ENCODE measurements around the gene NDFIP2.
A peak's percentile ranks its signal among the peaks of the same experiment; 100 is the strongest.

NDFIP2 gene, protein sequence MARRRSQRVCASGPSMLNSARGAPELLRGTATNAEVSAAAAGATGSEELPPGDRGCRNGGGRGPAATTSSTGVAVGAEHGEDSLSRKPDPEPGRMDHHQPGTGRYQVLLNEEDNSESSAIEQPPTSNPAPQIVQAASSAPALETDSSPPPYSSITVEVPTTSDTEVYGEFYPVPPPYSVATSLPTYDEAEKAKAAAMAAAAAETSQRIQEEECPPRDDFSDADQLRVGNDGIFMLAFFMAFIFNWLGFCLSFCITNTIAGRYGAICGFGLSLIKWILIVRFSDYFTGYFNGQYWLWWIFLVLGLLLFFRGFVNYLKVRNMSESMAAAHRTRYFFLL

DNA sequence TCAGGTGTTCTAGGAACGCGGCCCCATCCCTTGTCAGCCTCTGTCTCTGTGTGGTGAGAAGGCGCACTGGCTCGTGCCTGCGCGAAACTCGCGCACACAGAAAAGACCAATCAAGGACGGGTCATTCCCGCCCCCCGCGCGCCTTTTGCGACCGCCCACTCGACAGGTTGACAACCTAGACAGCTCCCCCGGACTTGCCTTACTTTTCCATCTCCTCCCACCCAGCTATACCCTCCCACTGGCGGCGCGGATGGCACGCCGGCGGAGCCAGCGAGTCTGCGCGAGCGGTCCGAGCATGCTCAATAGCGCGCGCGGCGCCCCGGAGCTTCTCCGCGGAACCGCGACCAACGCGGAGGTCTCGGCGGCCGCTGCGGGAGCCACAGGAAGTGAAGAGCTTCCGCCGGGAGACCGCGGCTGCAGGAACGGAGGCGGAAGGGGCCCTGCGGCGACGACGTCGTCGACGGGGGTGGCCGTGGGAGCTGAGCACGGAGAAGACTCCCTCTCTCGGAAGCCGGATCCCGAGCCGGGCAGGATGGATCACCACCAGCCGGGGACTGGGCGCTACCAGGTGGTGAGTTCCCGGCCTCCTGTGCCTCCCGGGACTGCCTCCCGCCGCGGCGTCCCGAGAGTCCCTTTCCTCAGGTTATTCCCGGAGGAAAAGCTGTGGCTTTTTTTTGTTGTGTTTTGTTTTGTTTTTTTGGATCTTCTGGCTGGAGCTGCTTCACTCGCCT, at the start of gene NDFIP2:
TSS of gene NDFIP2 (plus strand) at position 202 of the 731 bp plus-strand sequence. CDS start at position 251, 49 bp downstream.
- DNase-seq = peak; percentile 91

DNA sequence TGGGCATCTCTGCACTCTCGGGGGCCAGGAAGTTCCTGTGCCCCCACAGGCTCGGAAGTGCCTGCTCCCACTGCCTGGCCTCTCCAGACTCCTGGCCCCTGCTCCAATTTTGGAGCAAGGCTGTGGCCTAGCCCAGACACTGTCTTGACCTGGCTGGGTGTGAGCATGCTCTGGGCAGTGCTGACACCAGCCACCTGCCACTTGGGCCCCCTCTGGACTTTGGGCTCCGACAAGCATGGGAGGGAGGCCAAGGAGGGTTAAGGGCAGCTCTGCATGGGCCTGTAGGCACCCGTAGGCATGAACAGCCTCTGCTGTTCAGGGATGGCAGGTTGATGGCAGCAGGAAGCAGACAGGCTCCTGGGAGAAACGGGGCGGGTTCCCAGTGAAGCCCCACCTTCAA, 48.9 kb upstream of the NDFIP2 start:
- DNase-seq = no peak

DNA sequence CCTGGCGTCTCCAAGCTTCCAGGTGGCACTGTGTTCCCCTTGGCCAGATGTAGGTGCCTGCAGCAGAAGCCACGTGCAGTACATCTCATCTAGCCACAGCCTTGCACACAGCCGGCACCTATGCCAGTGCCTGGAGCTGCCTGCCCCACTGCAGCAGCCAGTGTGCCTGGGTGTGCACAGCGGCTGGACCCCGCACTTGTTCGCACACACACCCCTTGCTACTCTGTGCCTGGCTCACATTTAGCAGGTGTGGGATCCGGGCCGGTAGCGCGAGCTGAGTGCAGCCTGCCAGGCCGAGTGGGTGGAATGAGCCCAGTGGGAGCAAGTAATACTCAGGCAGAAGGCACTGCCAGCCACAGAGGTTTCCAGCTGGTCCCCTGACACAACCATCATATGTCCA, 48.0 kb upstream of the NDFIP2 start:
- DNase-seq = no peak

DNA sequence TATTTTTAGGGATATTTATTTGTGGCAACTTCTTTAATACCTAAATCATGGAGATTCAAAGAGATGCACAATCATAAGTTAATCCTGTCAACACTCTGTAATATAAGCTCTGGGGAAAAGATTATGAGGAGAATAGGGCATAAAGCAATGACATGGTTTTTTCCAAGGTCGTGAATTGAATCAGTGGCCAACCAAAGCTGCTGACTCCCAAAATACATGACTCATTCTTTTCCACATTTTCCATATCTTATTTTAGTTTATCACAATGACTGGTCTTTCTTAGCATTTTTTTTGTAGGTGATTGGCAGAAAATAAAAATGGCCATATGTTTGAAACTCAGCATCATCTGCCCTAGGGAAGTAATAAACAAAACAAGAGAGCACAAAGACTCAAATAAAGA, 46.4 kb upstream of the NDFIP2 start:
- DNase-seq = no peak

DNA sequence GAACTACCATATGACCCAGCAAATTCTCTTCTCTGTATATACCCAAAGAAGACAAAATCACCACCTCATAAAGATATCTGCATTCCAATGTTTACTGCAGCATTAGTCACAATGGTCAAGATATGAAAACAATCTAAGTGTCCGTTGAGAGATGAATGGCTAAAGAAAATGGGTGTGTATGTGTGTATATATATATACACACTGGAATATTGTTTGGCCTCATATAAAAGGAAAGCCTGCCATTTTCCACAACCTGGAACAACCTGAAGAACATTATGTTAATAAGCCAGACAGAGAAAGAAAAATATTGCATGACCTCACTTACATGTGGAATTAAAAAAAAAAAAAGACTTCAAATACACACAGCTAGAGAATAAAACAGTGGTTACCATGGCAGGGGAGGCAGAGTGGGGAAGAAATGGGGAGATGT, 45.4 kb upstream of the NDFIP2 start:
- DNase-seq = no peak

DNA sequence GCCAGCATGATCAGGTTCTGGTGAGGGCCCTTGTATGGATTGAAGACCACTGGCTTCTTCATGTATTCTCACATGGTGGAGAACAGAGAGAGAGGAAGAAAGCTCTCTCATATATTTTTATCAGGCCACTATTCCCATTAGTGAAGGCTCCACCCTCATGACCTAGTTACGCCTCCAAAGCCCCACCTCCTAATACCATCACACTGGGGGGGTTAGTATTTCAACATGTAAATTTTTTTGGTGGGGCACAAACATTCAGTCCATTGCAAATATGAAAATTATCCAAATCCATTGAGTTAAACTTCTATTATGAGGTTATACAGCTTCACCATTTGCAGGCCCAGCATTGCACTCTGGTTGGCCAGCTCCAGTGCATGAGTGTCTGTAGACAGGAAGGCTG, 41.7 kb upstream of the NDFIP2 start:
- no peak for DNase-seq

DNA sequence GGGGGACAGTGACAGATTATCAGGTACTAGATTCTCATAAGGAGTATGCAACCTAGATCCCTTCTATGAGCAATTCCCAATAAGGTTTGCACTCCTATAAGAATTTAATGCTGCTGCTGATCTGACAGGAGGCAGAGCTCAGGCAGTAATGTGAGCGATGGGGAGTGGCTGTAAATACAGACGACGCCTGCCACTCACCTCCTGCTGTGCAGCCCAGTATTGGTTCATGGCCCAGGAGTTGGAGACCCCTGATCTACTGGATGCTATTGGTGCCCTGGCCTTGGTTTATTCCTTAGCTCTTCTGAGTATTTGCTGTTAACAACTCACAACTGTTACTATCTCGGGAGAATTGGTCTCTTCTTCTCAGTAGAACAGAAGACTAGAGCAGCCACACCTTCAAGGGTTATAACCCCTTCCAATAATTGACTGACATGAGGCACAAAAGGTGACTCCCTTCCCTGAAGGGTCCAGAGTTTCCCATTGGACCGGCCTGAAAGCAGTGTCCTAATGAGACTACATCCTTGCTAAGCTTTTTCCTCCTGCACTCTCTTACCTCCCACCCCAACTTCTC, 39.9 kb upstream of the NDFIP2 start:
- no peak for DNase-seq

DNA sequence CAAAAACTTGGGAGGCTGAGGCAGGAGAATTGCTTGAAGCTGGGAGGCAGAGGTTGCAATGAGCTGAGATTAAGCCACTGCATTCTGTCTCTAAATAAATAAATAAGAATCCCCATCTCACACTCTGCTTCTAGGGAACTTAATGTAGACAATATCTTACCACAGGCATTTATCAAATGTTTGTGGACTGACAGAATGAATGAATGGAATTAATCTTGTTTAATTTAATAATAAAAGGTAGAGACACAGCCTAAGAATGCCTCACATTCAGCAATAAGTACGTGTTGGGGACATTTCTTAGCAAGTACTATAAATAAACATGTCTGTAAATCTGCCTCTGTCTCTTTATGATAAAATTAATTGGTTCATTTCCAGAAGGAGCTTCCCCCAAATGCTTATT, 38.7 kb upstream of the NDFIP2 start:
- DNase-seq = no peak

DNA sequence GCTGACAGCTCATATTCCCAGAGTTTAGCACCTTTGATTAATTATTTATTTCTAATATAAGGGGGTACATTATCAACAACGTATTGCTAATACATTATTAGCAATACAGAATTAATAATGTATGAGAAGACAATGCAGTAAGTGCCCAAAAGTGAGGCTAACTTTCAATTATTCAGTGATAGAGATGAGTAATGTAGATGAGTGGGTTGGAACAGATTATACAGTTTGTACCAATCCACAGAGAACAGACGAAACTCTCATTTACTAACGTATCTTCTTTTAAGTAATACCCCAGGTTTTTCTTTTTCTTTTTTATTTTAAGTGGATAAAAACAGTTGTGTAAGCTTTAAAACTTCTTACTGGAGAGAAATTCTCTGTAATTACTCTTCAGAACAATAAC, 38.2 kb upstream of the NDFIP2 start:
- DNase-seq = no peak

DNA sequence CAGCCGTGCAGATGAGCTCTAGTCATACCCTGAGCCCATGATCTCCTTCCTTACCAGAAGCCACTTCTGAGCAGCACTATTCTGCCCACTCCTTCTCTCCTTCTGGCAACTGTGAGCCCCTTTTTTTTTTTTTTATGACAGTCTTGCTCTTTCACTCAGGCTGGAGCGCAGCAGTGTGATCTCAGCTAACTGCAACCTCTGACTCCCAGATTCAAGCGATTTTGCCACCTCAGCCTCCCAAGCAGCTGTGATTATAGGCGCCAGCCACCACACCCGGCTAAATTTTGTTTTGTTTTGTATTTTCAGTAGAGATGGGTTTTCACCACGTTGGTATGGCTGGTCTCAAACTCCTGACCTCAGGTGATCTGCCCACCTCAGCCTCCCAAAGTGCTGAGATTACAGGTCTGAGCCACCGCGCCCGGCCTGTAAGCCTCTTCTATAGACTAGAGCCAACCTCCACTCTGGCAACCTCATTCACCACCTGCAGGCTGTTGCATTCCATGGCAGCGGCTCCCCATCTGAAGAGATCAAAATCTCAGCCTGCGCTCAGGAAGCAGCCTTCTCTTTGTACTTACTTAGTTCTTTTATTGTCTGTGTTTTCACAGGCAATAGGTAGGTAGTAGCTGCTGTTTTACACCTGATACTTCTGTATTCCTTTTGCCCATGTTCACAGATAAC, 34.8 kb upstream of the NDFIP2 start:
- peak; percentile 11 for DNase-seq

DNA sequence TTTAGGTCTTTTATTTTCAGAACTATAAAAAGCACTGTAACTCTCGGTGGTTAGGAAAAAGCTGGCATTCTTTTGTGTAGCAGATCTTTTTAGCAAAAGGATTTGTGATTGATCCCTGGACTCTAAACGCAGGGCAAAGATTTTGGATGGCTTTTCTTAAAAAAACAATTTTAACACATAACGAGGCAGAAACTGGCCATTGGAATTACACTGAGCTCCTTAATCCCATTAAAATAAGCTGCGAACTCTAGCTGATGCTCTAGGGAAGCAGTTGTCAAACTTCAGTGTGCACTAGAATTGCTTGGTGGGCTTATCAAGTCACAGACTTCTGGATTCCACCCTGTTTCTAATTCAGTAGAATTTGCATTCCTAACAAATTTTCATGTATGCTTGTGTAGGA, 33.8 kb upstream of the NDFIP2 start:
- no peak for DNase-seq

DNA sequence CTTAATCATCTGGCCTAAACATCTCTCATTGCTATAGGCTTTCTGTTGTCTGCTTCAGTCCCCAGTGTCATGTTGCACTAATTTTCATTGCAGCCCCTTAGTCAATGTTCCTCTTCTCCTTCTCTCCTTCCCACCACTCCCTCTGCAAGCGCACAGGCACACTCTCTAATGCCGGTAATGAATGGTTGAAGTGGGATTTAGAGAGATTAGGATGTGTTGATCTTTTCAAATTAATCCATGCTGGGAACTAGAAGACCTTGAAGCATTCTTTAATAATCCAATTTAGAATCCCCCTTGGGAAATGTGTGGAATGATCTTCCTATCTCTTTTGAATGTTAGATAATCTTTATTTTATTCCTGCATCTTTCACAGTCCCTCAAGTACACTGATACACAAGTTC, 33.2 kb upstream of the NDFIP2 start:
- no peak for DNase-seq

DNA sequence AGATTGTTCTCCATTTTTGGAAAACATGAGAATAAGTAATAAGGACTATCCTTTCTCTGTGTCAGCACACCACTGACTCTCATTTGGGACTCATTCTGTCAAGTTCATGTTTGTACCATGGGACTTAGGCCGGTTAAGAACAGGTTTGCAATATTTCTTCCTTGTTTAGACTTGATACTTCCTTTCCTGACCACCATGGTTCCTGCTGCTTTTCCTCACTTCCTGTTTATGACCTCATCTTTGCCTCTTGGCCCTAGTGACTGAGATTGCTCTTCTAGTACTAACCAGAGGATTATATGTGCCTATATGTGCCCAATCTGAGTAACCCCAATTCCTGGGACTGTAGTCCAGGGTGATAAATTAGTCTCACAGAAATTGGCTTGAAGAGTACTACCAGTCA, 32.5 kb upstream of the NDFIP2 start:
- no peak for DNase-seq

DNA sequence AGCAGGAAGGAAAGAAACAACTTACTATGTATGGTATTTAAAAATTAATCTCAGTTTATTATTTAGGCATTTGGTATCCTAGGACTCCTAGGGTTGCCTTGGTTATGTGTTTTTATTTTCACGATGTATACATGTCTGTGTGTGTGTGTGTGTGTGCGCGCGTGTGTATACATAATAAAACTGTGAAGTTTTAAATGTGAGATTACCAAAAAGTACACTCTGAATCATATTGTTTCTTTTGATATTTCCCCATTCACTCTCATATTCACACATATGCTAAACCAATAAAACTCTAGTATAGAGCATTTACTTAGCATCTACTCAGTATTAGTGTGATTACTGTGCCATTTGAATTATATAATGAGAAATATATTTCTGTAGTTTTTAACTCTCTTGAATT, 30.8 kb upstream of the NDFIP2 start:
- peak; percentile 37 for DNase-seq

DNA sequence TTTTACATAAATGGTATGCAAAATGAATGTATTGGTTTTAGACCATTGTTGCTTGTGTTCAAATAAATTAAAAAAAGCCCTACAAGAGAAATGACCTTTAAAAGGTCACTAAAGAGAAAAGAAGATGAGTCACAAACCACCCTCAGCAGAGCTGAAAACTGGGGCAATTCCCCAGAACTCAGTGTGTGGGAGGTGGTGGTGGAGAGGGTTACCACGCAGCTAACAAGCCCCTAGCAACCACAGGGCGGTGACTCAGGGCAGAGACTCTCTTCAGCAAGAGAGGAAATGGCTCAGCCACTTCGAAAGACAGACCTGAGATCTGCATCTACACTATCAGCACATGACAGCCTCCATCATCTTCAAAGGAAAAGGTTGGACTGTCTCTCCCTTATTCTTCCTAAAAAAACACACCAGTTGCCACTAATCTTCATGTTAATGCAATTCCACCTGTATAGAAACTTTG, 29.4 kb upstream of the NDFIP2 start:
- DNase-seq = peak; percentile 87

DNA sequence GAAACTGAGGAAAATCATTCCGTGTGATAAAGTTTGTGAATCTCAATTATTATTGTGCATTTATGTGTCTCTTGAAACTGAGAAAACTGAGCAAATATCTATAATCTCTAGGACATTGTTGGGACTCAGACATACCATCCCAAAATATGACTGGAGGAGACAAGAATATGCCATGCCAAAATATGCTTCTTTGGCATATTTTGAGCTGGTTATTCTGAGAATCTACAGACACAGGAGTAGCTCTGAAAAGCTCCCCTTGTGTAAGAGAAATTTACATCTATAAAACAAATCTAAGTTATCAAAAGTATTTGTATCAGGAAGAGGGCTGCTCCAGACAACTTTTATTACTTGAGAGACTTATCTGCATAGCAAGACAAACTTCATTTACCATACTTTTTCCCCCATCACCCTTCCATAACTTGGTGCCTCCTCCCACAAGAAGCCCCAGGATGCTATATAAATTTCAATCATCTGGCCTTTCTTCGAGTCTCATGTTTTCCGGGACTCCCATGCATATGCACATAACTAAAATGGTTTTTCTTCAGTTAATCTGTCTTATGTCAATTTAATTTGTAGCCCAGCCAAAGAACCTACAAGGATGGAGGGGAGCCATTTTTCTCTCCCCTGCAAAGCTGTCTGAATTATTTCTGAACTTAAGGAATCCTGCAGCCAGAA, 28.6 kb upstream of the NDFIP2 start:
- no peak for DNase-seq

DNA sequence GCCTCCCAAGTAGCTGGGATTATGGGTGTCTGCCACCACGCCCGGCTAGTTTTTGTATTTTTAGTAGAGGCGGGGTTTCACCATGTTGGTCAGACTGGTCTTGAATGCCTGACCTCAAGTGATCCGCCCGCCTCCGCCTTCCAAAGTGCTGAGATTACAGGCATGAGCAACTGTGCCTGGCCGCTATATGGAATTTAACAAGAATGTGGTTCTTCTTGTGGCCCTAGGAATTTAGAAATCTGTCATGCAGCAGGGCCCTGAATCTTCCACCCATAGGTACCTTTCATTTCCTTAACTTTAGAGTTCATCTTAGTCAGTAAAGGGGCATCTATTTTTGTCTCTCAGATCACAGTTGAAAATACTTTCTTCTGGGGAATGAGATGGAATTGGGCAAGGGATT, 25.6 kb upstream of the NDFIP2 start:
- DNase-seq = no peak

DNA sequence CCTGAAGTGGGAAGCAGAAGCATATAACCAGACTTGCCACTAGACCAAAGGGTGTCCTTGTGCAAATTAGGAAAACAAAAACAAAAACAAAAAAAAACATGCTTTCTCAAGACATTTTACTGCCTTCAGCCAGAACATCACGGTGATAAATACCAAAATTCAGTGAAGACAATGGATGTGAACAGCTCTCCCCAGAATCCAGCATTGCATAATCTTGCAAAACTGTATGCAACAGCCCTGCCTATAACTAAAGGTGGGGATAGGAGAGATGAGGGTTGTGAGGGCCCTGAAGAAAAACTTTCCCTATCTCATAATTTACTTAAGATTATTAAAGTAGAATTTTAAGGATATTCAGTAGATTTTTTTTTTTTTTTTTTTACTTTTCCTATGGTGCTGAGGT, 24.9 kb upstream of the NDFIP2 start:
- no peak for DNase-seq

DNA sequence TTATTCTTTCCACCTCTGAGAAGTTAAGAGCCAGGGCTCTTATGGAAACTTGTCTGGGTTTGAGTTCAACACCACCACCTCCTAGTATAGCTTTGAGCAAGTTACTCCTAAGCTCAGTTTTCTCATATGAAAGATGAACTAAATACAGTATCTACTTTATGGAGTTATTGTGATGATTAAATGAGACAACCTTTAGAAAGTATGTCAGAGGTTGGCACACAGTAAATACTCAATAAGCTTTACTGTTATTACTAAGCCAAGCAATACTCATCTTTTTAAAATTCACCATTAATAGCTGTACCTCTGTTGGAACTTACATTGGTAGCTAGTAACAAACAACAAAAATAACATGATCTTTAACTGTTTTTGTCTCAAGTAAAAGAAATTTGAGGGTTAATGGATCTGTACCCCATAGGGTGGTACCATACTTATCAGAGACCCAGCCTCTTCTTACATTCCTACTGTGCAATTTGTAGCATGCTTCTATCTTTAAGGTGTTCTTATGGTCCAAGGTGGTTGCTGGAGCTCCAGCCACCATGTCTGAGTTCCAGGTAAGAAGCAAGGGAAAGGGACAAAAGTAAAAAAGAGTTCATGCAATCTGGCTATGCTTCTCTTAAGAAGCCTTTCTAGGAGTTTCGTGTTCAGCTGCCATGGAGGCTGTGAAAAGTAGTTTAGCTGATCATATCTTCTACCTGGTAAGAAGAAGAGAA, 24.1 kb upstream of the NDFIP2 start:
- DNase-seq = no peak

DNA sequence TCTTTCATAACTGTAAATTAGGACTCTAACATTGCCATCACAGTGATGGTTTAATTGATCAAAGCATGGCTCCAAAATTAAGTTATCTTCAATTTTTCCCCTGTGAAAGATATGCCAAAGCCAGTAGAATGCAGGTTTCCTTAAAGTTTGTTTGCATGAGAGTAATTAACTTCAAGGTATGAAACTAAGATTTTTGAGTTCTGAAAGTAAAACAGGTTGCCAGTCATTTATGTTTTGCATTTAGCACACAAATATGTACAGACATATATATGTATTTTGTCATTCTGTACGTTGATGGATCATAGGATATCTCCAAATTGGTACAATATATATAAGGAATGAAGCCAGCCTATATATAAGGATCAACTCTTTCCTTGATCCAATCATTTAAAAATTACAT, 23.6 kb upstream of the NDFIP2 start:
- DNase-seq = no peak

DNA sequence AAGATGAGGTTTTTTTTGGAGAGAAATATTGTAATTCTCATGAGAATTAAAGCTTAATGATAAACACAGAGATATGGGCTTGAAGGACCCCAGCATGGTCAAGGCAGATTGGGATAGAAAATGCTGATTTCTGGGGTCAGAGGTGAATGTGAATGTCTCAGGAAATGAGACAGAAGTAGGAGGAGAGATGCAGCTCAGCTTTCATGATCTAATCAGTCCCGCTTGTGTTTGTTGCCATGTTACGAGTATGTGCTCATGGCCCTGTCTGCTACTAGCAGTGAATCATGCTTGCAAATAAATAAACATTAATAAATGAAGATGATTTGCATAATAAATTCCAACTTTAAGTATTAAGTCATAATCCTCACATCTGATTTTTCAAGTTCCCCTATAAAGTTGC, 23.0 kb upstream of the NDFIP2 start:
- DNase-seq = no peak

DNA sequence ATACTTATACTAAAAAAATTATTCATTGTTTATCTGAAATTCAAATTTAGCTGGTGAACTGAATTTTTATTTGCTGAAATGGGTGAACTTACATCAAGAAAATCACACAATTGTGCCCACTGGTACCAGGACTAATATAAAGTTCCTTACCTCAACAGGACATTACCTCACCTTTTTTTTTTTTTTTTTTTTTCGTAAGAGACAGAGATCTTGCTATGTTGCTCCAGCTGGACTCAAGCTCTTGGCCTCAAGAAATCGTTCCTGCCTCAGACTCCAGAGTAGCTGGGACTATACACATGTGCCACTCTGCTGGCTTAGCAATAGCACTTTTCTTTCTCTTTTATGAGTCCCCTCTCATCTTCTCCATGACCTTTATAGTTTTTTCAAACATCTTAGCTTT, 22.5 kb upstream of the NDFIP2 start:
- DNase-seq = no peak

Data from stimulated activated CD4-positive, alpha-beta T cell treated with anti-CD3 and anti-CD28 coated beads, Interleukin-4, amount 100 ng/mL, for 1 hour (primary cell).